Measurements from ENCODE around the gene KLK14.

The KLK14 gene

GRCh38 chr19:51071095-51071405 lies 11.6 kb downstream of the KLK14 start:
- no peaks in the 10 kb centered on the region for H3K36me3 ChIP-seq (ENCODE audit: low read depth)
- H3K27me3 ChIP-seq (ENCODE audit: insufficient read depth, poor library complexity, severe bottlenecking), result no peaks in the 10 kb centered on the region
- H3K4me3 ChIP-seq (ENCODE audit: severe bottlenecking), result no peak overlapping the region
- no peak overlapping the region for H3K27ac ChIP-seq (ENCODE audit: poor library complexity, severe bottlenecking)
- TF ChIP-seq, protein P1, sequence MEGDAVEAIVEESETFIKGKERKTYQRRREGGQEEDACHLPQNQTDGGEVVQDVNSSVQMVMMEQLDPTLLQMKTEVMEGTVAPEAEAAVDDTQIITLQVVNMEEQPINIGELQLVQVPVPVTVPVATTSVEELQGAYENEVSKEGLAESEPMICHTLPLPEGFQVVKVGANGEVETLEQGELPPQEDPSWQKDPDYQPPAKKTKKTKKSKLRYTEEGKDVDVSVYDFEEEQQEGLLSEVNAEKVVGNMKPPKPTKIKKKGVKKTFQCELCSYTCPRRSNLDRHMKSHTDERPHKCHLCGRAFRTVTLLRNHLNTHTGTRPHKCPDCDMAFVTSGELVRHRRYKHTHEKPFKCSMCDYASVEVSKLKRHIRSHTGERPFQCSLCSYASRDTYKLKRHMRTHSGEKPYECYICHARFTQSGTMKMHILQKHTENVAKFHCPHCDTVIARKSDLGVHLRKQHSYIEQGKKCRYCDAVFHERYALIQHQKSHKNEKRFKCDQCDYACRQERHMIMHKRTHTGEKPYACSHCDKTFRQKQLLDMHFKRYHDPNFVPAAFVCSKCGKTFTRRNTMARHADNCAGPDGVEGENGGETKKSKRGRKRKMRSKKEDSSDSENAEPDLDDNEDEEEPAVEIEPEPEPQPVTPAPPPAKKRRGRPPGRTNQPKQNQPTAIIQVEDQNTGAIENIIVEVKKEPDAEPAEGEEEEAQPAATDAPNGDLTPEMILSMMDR (IDR thresholded peaks at IDR 0.05; ENCODE audit: poor library complexity, severe bottlenecking), result no peak
- no peak for ATAC-seq (ENCODE audit: low read depth)
- H3K9me3 ChIP-seq (ENCODE audit: severe bottlenecking), result peaks cover 4% of the 10 kb centered on the region
- no peak for DNase-seq (ENCODE audit: low spot score)
- H3K4me1 ChIP-seq (ENCODE audit: insufficient read depth, poor library complexity, severe bottlenecking), result no peaks in the 10 kb centered on the region

GRCh38 chr19:51070334-51071094 lies 12.2 kb downstream of the KLK14 start:
- Histone ChIP-seq H3K27ac (ENCODE audit: poor library complexity, severe bottlenecking) (no peak overlapping the region), H3K9me3 (ENCODE audit: severe bottlenecking) (peaks cover 4% of the 10 kb centered on the region), H3K27me3 (ENCODE audit: insufficient read depth, poor library complexity, severe bottlenecking) (no peaks in the 10 kb centered on the region), H3K4me3 (ENCODE audit: severe bottlenecking) (no peak overlapping the region), H3K36me3 (ENCODE audit: low read depth) (no peaks in the 10 kb centered on the region), H3K4me1 (ENCODE audit: insufficient read depth, poor library complexity, severe bottlenecking) (no peaks in the 10 kb centered on the region)
- TF ChIP-seq, protein P1 (IDR thresholded peaks at IDR 0.05; ENCODE audit: poor library complexity, severe bottlenecking), result no peak
- no peak for ATAC-seq (ENCODE audit: low read depth)
- no peak for DNase-seq (ENCODE audit: low spot score)

DNA sequence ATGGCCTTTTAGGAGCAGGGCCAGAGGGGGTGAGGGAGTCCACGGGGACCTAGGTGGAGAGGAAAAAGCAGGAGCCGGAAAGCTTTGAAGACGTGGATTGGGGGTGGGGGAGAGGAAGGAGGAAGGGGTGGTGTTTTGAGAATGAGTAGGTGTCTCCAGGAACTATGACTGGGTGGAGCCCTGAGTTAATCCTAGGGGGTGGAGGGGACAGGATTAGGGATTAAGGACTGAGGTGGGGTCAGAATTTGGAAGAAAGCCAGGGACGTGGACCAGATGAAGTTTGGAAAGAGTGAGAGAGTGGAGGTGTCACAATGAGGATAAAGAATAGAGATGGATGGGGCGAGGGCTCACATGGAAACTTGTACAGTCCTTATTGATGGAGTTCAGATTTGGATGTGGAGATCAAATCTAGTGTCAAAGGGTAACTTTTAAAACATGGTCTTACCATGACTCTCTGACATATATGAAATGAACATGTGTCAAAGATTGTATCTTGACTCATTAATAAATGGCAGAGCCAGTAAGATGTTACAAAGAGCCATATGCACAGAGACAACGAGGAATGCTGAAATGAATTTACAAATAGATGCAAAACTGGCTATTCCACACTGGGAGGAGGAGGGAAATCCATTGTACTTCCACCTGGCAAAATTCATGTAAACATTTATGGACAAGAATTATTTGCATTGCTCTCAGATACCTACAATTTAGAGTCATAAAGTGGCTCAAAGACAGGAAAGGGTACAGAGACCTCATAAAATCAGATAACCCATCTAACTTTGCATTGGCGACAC lies 16.1 kb downstream of the KLK14 start:
- H3K27me3 ChIP-seq (ENCODE audit: insufficient read depth, poor library complexity, severe bottlenecking), result no peaks in the 10 kb centered on the region
- no peaks in the 10 kb centered on the region for H3K36me3 ChIP-seq (ENCODE audit: low read depth)
- TF ChIP-seq, protein P1 (IDR thresholded peaks at IDR 0.05; ENCODE audit: poor library complexity, severe bottlenecking), result no peak
- DNase-seq (ENCODE audit: low spot score) (no peak), ATAC-seq (ENCODE audit: low read depth) (no peak)
- no peak overlapping the region for H3K27ac ChIP-seq (ENCODE audit: poor library complexity, severe bottlenecking)
- no peaks in the 10 kb centered on the region for H3K9me3 ChIP-seq (ENCODE audit: severe bottlenecking)
- no peak overlapping the region for H3K4me3 ChIP-seq (ENCODE audit: severe bottlenecking)
- H3K4me1 ChIP-seq (ENCODE audit: insufficient read depth, poor library complexity, severe bottlenecking), result no peaks in the 10 kb centered on the region

- Histone ChIP-seq H3K9me3 (ENCODE audit: severe bottlenecking) (no peaks in the 10 kb centered on the region), H3K4me3 (ENCODE audit: severe bottlenecking) (no peak overlapping the region), H3K36me3 (ENCODE audit: low read depth) (no peaks in the 10 kb centered on the region), H3K4me1 (ENCODE audit: insufficient read depth, poor library complexity, severe bottlenecking) (no peaks in the 10 kb centered on the region), H3K27ac (ENCODE audit: poor library complexity, severe bottlenecking) (no peak overlapping the region), H3K27me3 (ENCODE audit: insufficient read depth, poor library complexity, severe bottlenecking) (no peaks in the 10 kb centered on the region)
- DNase-seq (ENCODE audit: low spot score) (no peak), ATAC-seq (ENCODE audit: low read depth) (no peak)
- TF ChIP-seq, protein P1 (IDR thresholded peaks at IDR 0.05; ENCODE audit: poor library complexity, severe bottlenecking), result no peak
Observed at GRCh38 chr19:51065221-51065960, 17.3 kb downstream of the KLK14 start.

Data from RWPE2 (cell line).